Umbilical cord (tissue), 2 donors: ENCODE measurements around the gene MYOC. TPM values are rescaled to one million over a fixed set of nuclear protein-coding genes. Genes with fewer than 3 reads are reported as not detected.
"Not testable (repeated sequence)": the region's sequence is repeated elsewhere in the genome, so short reads cannot be mapped to it uniquely, and the experiment has no call there.

Experiments
- DNase-seq: peaks from one replicate; pipeline ENCODE4 v3.0.0-alpha.2; 2015; ENCODE audit warnings: low spot score
- total RNA-seq: library from RNA; depleted of rRNA; stranded (reverse); fragments of >200 nt; gene quantifications from one replicate; pipeline ENCODE4 v1.2.3, GENCODE V29; 2014; ENCODE audit warnings: low replicate concordance; ENCODE audit not compliant: insufficient read depth

MYOC gene
- not detected for total RNA-seq

DNA sequence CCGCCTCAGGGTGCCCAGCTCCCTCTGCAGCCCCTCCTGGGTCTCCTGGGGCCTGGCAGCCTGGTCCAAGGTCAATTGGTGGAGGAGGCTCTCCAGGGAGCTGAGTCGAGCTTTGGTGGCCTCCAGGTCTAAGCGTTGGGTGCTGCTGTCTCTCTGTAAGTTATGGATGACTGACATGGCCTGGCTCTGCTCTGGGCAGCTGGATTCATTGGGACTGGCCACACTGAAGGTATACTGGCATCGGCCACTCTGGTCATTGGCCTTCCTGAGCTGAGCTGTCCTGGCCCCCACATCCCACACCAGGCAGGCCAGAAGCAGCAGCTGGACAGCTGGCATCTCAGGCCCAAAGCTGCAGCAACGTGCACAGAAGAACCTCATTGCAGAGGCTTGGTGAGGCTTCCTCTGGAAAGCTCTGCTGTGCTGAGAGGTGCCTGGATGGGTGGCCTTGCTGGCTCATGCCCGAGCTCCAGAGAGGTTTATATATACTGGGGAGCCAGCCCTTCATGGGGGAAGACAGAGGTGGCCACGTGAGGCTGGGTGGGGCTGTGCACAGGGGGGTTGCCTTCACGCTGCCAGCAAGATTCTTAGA, at the start of gene MYOC:
Gene MYOC, minus strand, starts transcription at position 455 of the 589 bp plus-strand sequence. Its CDS starts 77 bp downstream, at position 378.
- no peak for DNase-seq

DNA sequence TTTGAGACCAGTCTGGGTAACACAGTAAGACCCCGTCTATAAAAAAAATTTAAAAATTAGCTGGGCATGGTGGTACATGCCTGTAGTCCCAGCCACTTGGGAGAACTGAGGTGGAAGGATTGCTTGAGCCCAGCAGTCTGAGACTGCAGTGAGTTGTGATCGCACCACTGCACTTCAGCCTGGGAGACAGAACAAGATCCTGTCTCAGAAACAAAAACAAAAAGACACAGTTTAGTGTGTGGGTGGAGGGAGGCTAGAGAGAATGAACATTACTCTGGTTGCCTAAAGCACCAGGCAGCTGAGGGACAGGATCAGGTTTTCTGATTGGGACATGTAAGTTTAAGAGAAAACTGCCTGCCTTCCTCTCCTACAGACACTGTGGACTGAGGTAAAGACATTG, 47.0 kb upstream of the MYOC start:
- DNase-seq: no peak

DNA sequence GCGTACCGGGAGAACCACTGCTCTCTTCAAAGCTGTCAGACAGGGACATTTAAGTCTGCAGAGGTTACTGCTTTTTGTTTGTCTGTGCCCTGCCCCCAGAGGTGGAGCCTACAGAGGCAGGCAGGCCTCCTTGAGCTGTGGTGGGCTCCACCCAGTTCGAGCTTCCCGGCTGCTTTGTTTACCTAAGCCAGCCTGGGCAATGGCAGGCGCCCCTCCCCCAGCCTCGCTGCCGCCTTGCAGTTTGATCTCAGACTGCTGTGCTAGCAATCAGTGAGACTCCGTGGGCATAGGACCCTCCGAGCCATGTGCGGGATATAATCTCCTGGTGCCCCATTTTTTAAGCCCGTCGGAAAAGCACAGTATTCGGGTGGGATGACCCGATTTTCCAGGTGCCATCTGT, 43.3 kb upstream of the MYOC start:
- DNase-seq: not testable (repeated sequence)

DNA sequence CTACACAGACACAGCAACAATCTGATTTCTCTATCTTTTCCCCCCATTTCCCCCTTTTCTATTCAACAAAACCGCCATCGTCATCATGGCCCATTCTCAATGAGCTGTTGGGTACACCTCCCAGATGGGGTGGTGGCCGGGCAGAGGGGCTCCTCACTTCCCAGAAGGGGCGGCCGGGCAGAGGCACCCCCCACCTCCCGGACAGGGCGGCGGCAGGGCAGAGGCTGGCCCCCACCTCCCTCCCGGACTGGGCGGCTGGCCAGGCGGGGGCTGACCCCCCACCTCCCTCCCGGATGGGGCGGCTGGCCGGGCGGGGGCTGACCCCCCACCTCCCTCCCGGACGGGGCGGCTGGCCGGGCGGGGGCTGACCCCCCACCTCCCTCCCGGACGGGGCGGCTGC, 41.1 kb upstream of the MYOC start:
- DNase-seq: not testable (repeated sequence)

DNA sequence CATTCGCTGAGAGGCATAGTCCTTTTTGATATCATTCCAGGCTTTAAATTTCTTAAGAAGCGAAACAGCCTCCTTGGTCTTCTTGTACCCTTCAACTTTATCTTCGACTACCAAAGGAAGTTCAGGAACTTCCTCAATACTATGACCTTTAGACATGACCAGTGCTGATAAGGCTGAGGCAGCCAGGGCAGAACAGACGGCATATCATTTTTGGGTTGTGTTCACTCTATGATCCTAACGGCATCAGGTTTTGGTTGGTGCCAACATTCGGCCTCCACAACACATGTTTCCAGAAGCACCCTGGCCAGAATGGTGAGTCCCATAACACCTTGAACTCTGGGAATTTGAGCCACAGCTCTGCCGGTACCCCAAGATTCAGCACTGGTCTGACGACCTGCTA, 31.4 kb upstream of the MYOC start:
- no peak for DNase-seq

DNA sequence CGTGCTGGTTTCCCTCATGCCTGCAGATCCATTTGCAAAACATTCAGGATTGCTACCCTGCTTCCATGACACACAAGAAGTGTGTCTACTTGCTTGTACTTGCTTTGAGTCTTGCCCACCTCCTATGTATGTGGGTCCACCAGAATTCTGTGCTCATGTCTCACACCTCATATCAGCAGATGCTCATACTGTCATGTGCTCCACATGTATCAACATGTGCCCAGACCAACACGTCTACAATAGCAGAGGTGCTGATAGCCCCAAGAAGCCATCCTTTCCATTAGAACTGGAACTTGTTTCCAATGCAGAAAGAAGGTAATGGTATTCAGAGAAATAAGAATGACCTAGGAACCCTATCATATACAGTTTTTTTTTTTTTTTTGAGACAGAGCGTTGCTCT, 27.9 kb upstream of the MYOC start:
- no peak for DNase-seq

DNA sequence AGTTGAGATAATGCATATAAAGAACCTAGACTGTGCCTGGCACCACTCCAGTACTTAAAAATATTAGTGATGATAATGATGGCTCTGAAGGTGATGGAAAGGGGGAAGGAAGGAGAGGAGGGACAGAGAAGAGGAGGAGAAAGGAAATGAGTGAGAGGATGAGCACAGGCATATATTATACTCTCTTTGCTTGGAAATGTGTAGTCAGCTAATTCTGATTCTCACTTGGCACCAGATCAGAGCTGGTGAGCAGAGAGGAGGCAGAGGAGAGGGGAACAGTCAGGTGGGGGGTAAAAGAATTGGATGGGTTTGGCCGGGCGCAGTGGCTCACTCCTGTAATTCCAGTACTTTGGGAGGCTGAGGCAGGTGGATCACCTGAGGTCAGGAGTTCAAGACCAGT, 24.3 kb upstream of the MYOC start:
- no peak for DNase-seq

DNA sequence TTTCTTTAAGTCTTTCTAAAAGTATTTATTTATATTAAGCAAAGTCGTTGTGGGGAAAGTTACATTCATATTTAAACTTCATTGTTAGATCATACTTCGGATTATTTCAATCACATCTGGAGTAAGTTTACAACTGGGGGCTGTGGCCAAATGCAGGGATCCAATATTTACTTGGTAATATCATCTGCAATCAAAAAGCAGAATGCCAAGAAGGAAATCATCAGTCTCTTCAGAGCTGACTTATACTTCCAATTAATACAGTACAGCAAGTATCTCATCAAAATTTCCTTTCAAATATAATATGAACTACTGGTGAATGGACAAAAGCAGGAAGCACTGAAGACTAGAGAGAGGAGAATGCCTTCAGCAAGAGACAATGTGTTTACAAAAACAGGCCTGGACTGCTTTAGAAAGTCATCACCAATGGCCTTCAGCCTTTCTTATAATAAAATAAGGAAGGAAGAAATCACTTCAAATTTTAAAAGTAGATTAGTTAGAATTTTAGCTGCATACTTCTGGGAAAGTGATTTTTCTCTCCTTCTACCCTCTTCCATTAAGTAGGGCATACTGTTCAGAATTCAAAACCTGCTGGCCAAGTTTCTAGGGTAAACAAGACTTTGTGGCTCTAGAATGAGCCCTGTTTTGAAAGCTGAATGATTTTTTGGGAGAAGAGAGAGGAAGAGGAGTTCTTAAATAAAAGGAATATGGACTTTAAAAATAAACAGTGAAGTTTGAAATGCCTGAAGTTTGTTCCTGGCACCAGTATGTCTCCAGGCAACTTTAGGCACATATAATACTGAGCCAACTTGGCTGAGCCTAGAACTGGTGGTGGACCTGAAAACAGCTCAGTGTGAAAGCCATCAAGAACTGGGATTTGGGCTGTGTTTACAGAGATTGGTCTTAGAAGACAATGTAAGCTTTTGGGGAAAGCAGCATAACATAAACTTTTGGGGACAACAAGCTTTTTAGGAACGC, 22.2 kb upstream of the MYOC start:
- no peak for DNase-seq

DNA sequence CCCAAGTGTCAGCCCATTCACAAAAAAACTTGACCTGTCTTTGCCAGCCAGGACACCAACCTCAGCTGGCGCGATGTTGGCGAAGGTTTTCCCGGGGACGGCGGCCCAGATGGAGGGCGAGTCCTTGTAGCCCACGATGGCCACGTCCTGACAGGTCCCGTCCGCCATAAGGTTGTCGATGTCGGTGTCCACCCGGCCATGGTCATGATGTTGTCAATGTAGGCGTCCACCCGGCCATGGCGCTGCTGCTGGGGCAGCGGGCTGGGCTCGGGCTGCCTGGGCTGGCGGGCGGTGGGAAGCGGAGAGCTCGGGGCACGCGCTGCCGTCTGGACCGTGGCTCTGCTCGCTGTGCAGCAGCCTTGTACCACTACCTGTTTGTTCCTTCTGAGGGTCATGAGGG, 18.3 kb upstream of the MYOC start:
- no peak for DNase-seq

DNA sequence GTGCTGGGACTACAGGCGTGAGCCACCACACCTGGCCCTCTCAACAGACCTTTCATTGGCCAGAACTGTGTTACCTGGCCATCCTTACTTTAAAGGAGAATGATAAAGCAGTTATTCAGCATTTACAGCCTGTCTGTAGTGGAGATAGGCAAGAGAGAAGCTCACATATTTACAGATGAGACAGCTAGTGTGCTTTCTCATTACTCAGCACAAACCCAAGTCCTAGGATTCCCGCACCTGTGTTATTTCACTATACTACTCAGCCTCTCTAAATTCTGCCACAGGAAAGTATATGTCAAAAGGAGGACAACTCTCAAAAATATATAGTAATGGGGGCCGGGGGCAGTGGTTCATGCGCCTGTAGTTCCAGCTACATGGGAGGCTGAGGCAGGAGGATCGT, 15.9 kb upstream of the MYOC start:
- no peak for DNase-seq

DNA sequence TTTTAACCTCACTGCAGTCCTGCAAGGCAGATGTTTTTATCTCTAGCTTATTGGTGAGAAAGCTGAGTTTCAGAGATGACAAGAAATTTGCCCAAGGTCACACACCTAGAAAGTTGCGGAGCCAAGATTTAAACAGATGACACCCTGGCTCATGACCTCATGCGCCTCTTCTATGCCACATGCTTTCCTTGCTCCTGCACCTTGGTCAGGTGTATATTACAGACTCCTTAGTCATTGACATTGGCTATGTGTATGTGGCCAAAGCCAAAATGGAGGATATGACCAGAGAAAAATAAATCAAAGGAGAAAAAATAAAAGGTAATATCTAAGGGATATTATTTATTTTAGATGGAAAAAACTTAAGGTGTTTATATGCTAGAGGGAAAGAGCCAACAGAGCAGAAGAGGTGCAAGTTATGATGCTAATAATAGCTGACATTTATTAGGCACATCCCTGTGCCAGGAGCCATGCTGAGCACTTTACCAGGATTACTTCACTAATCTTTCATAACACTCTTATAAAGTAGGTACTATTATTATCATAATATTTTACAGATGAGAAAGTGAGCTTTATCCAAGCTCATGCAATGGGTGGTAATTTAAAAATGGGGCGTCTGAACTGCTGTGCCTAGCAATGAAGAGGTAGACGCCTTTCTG, 13.8 kb upstream of the MYOC start:
- no peak for DNase-seq

DNA sequence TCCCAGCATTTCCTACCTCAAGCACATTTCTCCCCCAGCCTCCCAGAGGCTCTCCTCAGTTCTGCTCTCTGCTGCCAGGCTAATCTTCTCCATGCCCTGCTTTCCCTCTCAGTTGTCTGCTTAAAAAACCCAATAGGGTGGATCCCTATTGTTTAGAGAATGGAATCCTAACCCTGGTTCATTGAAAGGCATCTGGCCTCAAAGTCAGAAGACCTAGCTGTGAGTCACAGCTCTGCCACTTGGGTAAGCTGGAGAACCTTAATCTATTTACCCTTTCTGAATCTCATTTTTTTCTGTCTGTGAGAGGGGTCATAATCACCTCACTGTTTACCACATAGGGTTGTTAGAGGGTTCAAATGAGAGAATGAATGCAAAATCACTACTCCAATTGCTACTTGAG, 12.5 kb upstream of the MYOC start:
- no peak for DNase-seq

DNA sequence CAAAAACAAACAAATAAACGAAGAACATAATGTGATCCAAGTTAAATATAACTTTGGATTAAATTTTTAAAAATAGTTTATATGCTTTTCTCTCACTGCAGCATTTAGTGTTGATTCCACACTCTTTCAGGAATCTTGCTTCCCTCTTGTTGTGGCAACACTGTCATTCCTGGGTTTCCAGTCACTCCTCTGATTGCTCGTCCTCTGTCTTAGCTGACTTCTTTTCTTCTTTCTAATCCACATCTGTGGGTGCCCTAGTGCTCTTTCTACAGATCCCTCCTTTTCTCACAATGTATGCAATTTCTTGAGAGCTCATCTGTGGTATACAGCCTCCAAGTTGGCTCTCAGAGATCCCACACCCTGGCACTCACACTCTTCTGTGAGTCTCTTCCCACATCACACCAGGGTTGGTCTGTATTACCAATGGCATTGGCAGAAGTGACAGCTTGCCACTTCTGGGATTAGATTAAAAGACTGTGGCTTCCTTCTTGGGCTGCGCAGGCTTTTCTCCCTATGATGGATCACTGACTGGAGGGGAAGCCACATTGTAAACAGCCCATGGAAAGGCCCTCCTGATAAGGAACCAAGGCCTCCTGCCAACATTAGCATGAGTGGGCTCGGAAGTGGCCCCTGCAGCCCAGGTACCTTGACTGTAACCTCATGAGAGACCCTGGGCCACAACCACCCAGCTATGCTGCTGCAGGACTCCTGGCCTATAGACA, 11.5 kb upstream of the MYOC start:
- DNase-seq: no peak

DNA sequence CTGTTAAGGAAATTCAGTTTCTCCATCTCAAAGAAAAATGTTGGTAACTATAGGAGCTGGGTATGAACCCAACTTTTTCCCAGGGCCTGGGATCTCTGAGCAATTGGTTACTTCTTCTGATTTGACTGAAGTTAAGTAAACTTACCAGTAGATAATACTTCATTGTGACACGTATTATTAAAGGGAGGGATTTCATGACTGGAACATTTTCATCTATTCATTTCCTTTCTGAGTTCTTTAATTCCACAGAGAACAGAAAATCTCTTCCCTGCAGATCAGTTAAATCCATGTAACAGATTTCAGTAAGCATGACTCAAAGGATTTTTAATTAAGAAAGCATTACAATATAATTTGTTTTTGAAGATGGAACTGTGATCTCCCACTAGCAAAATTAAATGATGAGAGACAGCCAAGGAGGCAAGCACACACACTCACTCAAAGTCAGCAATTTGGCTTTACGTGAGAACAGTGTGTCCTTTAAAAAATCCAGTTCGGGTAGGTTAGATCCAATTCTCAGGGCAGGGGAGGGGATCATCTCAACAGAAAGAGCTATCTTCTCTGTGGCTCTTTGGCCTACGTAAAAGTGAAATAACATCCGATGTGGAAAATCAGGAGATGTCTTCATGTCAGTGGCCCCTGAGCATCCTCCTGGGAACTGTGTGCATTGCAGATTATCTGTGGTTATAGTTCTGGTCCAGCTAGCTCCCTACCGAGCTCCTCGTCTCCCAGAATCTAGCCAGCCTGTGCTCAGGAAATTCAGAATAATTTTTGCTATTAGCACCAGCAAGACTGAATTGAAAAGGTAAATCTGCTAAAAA, 10.8 kb upstream of the MYOC start:
- DNase-seq: no peak

DNA sequence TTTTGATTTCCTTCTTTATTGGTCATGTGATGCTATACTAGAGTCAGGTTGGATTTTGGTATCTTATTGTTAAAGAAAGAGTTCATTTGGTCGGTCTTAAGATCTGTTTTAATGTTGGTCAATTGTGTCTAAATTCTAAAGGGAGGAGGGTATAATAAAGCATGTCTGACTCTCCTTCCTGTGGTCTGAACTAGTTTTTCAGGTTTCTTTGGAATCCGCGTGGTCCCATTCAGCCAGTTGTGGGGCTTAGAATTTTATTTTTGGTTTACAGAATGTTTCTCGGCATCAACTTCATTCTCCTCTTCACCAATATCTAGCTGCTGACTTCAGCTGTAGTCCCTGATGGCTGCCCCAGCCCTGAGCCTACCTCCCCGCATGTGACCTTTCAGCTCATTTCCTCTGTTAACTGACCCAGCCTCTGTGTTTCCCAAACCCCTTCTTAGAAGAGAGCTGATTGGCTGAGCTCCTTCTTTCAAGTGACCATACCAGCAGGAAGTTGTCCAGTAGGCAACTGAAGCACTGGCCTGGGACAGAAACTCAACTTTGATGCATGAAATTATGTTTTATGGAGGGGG, 8.7 kb upstream of the MYOC start:
- no peak for DNase-seq

DNA sequence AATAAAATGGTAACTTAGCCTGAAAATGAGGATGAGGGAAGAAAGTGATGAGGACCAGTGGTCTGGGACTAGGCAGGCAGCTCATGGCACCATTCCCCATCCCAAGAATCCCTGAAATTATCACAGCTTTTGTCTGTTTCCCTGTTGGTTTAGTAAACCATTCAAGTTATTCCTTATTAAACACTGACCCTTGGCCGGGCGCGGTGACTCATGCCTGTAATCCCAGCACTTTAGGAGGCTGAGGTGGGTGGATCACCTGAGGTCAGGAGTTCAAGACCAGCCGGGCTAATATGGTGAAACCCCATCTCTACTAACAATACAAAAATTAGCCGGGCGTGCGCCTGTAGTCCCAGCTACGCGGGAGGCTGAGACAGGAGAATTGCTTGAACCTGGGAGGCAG, 3.7 kb upstream of the MYOC start:
- not testable (repeated sequence) for DNase-seq

DNA sequence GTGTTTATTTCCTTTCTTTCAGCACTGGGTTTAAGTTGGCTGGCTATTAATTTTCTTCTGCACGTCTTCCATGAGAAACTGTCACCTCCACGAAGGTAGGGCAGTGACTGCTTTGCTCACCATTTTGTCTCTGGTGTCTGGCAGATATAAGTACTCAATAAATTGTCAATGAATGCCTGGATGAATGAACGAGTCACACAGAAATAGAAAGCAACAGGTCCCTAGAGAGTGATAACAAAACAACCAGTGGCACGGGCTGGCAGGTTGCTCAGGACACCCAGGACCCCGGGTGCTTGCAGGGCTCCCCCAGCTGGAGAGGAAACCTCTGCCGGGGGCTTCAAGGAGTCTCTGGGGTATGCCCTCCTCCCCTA, 3.2 kb upstream of the MYOC start:
- DNase-seq: no peak

DNA sequence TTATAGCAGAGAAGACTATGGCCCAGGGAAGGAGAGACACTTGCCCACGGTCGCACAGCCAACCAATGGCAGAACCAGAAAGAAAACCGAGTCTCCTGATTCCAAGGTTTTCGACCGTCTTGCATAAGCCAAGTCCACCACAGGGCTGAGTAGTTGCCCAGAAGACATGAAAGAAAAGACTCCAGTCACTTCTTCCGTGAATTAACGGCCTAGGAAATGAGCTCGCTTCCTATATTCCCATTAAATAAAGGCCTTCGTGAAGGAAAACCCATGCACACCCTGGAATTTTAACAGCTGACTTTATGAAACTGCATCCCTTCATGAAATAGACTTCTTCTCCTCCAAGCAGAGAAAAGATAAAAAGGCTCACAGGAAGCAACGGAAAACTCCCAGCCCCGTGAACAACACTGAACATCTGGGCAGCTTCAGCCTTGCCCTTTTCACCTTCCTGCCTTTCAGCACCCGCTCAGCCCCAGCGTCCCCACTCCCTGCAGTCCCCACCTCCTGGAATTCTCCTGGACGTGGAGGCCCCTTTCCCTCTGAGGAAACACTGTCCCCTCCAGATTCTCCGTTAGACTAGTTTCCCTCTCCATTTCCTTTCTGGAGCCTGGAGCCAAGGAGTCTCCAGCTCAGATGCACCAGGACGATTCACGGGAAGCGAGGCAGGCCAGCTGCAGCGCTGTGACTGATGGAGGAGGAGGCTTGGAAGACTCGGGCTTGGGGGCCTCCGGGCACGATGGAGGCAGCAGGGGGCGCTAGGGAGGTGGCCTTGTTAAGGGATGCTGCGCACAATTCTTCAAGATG, 2.7 kb upstream of the MYOC start:
- DNase-seq: peak; percentile 86

DNA sequence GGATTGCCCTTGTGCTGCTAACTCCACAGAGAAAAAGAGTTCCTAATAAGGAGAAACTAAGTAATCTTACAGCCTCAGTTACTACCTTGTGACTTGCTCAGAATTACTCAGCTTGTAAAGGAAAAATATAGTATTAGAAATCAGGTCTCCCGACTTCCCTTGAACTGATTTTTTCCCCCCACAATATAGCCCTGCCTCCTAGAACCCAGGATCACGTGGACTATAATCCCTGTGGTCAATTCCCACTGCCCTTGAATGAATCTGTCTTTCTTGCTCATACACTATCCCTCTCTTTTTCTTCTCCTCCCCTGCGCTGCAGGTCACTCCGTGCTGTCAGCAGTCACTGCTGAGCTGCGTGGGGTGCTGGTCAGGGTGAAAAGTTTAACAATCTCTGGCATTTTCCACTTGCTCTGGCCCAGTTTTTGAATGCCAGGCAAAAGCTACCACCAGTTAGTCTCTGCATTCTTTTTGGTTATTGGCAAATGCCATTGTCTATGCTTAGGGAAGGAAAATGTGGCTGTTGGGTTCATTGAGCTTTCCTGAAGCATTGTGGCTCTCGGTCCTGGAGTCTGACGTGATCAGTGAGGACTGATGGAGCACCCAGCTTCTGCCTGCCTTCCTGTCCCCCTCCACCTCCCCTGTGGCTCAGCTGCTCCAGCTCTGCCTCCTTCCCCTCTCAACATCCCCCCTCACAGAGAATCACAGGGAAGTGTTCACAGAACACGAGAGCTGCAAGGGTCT, 1.9 kb upstream of the MYOC start:
- peak; percentile 56 for DNase-seq
